DOHH2 (cell line): ENCODE measurements around the gene KCNN3.

ENCODE experiments used
- CTCF ChIP-seq: fragments of 200-600 bp; sonication (generic); IDR thresholded peaks from one replicate; pipeline ENCODE4 v1.5.1; 2014; ENCODE audit warnings: antibody characterized with exemption, mild to moderate bottlenecking, low read depth, low read length; ENCODE audit not compliant: poor library complexity, severe bottlenecking
- EZH2phosphoT487 ChIP-seq: fragments of 200-600 bp; sonication (generic); IDR thresholded peaks from 2 replicates; pipeline ENCODE4 v1.6.1; 2017; ENCODE audit warnings: borderline replicate concordance, mild to moderate bottlenecking, antibody characterized with exemption, low read length, moderate library complexity, mixed read lengths

DNA sequence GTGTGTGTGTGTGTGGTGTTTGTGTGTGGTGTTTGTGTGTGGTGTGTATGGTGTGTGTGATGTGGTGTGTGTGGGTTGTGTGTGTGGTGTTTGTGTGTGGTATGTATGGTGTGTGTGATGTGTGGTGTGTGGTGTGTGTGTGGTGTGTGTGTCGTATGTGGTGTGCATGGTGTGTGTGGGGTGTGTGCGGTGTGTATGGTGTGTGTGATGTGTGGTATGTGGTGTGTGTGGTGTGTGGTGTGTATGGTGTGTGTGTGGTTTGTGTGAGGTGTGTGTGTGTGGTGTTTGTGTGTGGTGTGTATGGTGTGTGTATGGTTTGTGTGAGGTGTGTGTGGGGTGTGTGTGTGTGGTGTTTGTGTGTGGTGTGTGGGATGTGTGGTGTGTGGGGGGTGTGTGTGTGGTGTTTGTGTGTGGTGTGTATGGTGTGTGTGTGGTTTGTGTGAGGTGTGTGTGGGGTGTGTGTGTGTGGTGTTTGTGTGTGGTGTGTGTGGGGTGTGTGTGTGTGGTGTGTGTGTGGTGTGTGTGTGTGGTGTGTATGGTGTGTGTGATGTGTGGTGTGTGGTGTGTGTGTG is 155.9 kb downstream of the KCNN3 start:
- TF ChIP-seq CTCF (no peak), EZH2phosphoT487 (no peak)
